Tibial nerve (tissue), 4 donors: ENCODE data around the gene ARHGEF17. TPM values are rescaled to one million over a fixed set of nuclear protein-coding genes. Genes with fewer than 3 reads are reported as not detected.

Experiments used
- DNase-seq, 2 donors: peaks; one replicate each; pipeline ENCODE4 v3.0.0-alpha.2; 2019; ENCODE audit warnings: low spot score in 2 of 2
- H3K27ac ChIP-seq, 4 donors: fragments of 200-600 bp; sonication (generic) in 3 of 4; one replicate each; pipeline ENCODE4 v1.5.1; 2017 to 2019; ENCODE audit warnings: mild to moderate bottlenecking in 1 of 4
- H3K27me3 ChIP-seq, 2 donors: fragments of 200-600 bp; sonication (generic) in 1 of 2; one replicate each; pipeline versions ENCODE4 v1.5.1 to v1.6.0; 2017 to 2019
- H3K36me3 ChIP-seq, 3 donors: fragments of 200-600 bp; sonication (generic); one replicate each; pipeline ENCODE4 v1.5.1; 2018 to 2019
- H3K4me1 ChIP-seq, 4 donors: fragments of 200-600 bp; sonication (generic) in 3 of 4; one replicate each; pipeline ENCODE4 v1.5.1; 2017 to 2019
- H3K4me3 ChIP-seq, 4 donors: fragments of 200-600 bp; sonication (generic) in 3 of 4; one replicate each; pipeline ENCODE4 v1.5.1; 2017 to 2019; ENCODE audit warnings: mild to moderate bottlenecking in 1 of 4, moderate library complexity in 1 of 4
- H3K9me3 ChIP-seq, 4 donors: fragments of 200-600 bp; sonication (generic) in 3 of 4; one replicate each; pipeline ENCODE4 v1.5.1; 2017 to 2019
- CTCF ChIP-seq, 5 experiments: fragments of 200-600 bp in 3 of 5; fragments of 450-650 bp in 2 of 5; sonication (generic) in 3 of 5; IDR thresholded peaks; one replicate each; pipeline ENCODE4 v1.5.1; 2016 to 2019; ENCODE audit warnings: antibody characterized with exemption in 5 of 5, mild to moderate bottlenecking in 3 of 5, moderate library complexity in 2 of 5
- EP300 ChIP-seq, 2 donors: sonication (generic); formaldehyde crosslinking; IDR thresholded peaks; one replicate each; pipeline ENCODE4 v1.6.1; 2017; ENCODE audit warnings: antibody characterized with exemption in 2 of 2, mild to moderate bottlenecking in 1 of 2
- POLR2A ChIP-seq, 2 donors: fragments of 450-650 bp; IDR thresholded peaks; one replicate each; pipeline ENCODE4 v1.6.1; 2017; ENCODE audit warnings: antibody characterized with exemption in 2 of 2, mild to moderate bottlenecking in 2 of 2, moderate library complexity in 2 of 2
- WGBS, 2 donors: methylation state at CpG; one replicate each; pipeline ENCODE4 v1.1.5; 2018; 5-methylcytosine and 5-hydroxymethylcytosine counted together
- total RNA-seq, 4 donors: library from RNA; depleted of rRNA; stranded (reverse); fragments of >200 nt; gene quantifications; one replicate each; pipeline ENCODE4 v1.1.0, GENCODE V29; 2016

ARHGEF17 gene
- total RNA-seq, 4 donors from 2014 or later, result 102 to 135 (median 112) TPM

GRCh38 chr11:73315293-73316020 is 7.4 kb downstream of the ARHGEF17 start:
- Histone ChIP-seq H3K27ac (peak overlapping the region; percentile 94 to 99 (median 98)), H3K27me3 (no peaks in the 10 kb centered on the region), H3K9me3 (no peaks in the 10 kb centered on the region), H3K4me1 (peaks cover 0 to 100% (median 83%) of the 10 kb centered on the region in 4 donors), H3K36me3 (peaks cover 0 to 9% (median 2%) of the 10 kb centered on the region in 3 donors), H3K4me3 (peak overlapping the region in 1 of 4 donors; percentile 71)
- no peak for DNase-seq
- 14 to 30% methylated on average over 9 of the region's 9 CpGs for WGBS, 2 donors
- TF ChIP-seq CTCF (IDR thresholded peaks at IDR 0.05), result no peak
- TF ChIP-seq EP300 (IDR thresholded peaks at IDR 0.05), result no peak
- no peak for TF ChIP-seq POLR2A (IDR thresholded peaks at IDR 0.05)

- TF ChIP-seq EP300 (IDR thresholded peaks at IDR 0.05) (no peak), POLR2A (IDR thresholded peaks at IDR 0.05) (no peak), CTCF (IDR thresholded peaks at IDR 0.05) (no peak)
- 33 to 41% methylated on average over 1 of the region's 1 CpG for WGBS, 2 donors
- Histone ChIP-seq H3K4me1 (peaks cover 0 to 100% (median 85%) of the 10 kb centered on the region in 4 donors), H3K9me3 (no peaks in the 10 kb centered on the region), H3K27me3 (no peaks in the 10 kb centered on the region), H3K4me3 (no peak overlapping the region), H3K27ac (peak overlapping the region; percentile 94 to 99 (median 98)), H3K36me3 (peaks cover 0 to 4% (median 0%) of the 10 kb centered on the region in 3 donors)
- DNase-seq, result no peak
These were observed 8.3 kb downstream of the ARHGEF17 start for GRCh38 chr11:73316422-73316821.

DNA sequence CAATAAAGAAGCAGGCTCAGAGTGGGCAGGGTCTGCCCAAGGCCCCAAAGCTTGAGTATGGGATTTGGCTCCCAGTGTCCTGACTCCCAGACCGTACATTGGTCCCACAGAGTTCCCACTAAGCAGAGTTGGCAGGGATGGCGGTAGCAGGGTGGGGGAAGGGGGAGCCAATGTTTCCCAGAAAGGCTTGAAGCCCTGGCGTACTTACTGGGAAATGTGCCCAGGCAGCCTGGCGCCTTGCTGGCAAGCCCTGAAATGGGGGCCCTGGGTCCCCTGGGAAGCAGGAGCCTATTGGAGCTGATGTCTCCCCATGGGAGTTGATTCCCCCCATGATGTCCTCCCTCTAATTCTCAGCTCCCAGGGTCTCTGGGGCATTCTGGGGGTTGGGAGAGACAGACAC is 9.3 kb downstream of the ARHGEF17 start:
- H3K27me3 ChIP-seq, result no peaks in the 10 kb centered on the region
- H3K36me3 ChIP-seq, result no peaks in the 10 kb centered on the region
- no peaks in the 10 kb centered on the region for H3K9me3 ChIP-seq
- peak in 1 of 2 donors; percentile 60 for TF ChIP-seq EP300 (IDR thresholded peaks at IDR 0.05)
- no peak for TF ChIP-seq CTCF (IDR thresholded peaks at IDR 0.05)
- no peak for TF ChIP-seq POLR2A (IDR thresholded peaks at IDR 0.05)
- H3K4me3 ChIP-seq, result no peak overlapping the region
- H3K4me1 ChIP-seq, result peaks cover 0 to 100% (median 89%) of the 10 kb centered on the region in 4 donors
- H3K27ac ChIP-seq, result peak overlapping the region; percentile 94 to 99 (median 98)
- DNase-seq, result no peak
- WGBS, 2 donors, result 34 to 51% methylated on average over 4 of the region's 4 CpGs

DNA sequence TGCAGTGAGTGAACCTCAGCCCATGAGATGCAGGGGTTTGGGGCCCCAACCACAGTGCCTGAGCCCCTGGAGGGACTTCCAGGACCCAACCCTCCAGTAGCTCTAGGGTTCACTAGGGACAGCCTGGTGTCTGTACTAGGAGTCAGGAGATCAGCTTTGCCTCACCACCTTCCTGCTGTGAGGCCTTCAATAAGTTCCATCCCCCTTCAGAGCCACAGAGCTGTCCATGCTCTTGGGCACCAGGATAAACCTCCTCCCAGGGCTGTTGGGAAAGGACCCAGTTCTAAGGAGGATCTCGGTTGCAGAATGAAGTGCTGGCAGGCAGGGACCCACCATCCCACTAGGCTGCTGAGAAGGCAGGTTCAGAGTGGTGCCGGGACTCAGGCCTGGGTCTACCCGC is 9.7 kb downstream of the ARHGEF17 start:
- WGBS, 2 donors, result 42 to 83% methylated on average over 3 of the region's 3 CpGs
- H3K27ac ChIP-seq, result peak overlapping the region; percentile 94 to 99 (median 98)
- H3K4me3 ChIP-seq, result no peak overlapping the region
- TF ChIP-seq POLR2A (IDR thresholded peaks at IDR 0.05) (no peak), EP300 (IDR thresholded peaks at IDR 0.05) (no peak), CTCF (IDR thresholded peaks at IDR 0.05) (no peak)
- no peaks in the 10 kb centered on the region for H3K27me3 ChIP-seq
- no peaks in the 10 kb centered on the region for H3K9me3 ChIP-seq
- H3K4me1 ChIP-seq, result peaks cover 0 to 100% (median 93%) of the 10 kb centered on the region in 4 donors
- no peaks in the 10 kb centered on the region for H3K36me3 ChIP-seq
- DNase-seq, result no peak

DNA sequence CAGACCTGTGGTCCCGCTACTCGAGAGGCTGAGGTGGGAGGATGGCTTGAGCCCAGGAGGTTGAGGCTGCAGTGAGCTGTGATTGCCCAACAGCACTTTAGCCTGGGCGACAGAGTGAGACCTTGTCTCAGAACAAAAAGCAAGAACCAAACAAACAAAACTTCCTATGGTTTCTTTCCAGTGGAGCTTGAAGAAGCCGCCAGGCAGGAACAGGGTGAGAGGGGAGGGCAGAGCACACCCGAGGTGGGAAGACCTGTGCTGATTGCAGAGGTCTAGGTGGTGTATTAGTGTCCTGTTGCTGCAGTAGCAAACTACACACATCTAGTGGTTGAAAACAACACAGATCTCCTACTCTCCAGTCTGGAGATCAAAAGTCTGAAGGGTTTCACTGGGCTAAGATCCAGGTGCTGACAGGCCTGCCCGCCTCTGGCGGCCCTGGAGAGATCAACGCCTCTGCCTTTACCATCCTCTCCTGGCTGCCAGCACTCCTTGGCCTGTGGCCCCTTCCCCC is 10.5 kb downstream of the ARHGEF17 start:
- no peak for DNase-seq
- WGBS, 2 donors, result 70 to 72% methylated on average over 8 of the region's 8 CpGs
- TF ChIP-seq POLR2A (IDR thresholded peaks at IDR 0.05) (no peak), CTCF (IDR thresholded peaks at IDR 0.05) (no peak), EP300 (IDR thresholded peaks at IDR 0.05) (no peak)
- Histone ChIP-seq H3K36me3 (no peaks in the 10 kb centered on the region), H3K27ac (peak overlapping the region; percentile 94 to 99 (median 98)), H3K9me3 (no peaks in the 10 kb centered on the region), H3K27me3 (no peaks in the 10 kb centered on the region), H3K4me3 (no peak overlapping the region), H3K4me1 (peaks cover 0 to 100% (median 97%) of the 10 kb centered on the region in 4 donors)
